ENCODE measurements around the gene SYNGR2.
A peak's percentile ranks its signal among the peaks of the same experiment; 100 is the strongest.

SYNGR2 gene

DNA sequence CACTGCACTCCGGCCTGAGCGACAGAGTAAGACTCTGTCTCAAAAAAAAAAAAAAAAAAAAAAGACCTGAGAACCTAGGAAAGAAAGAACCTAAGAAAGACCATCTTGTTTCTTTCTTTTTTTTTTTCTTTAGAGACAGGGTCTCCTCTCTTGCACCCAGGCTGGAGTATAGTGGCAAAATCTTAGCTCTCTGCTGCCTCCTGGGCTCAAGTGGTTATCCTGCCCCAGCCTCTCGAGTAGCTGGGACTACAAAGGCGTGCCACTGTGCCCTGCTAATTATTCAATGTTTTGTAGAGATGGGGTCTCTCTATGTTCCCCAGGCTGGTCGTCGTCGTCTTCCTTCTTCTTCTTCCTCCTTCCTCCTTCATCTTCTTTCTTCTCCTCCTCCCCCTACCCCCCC is 37.9 kb downstream of the SYNGR2 start:
- DNase-seq = no peak

DNA sequence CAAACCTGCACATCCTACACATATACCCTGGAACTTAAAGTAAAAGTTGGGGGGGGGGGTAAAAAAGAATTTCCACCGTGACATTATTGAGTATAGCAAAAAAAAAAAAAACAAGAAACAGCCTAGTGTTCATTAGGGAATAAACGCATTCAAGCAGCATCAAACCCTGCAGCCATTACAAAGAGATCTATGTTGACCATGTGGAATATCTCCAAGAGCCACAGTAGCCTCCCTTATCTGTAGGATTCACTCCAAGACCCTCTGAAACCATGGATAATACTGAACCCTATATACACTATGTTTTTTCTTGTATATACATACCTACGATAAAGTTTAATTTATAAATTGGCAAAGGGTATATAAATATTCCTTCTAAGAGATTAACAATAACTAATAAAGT is 40.1 kb downstream of the SYNGR2 start:
- DNase-seq = no peak

GRCh38 chr17:78210111-78210510 is 41.7 kb downstream of the SYNGR2 start:
- no peak for DNase-seq

- DNase-seq = no peak
Observed at GRCh38 chr17:78211032-78211431, 42.7 kb downstream of the SYNGR2 start.

GRCh38 chr17:78214016-78214705 is 45.8 kb downstream of the SYNGR2 start, which contains the start of gene BIRC5:
BIRC5 (plus strand) TSS chr17:78214253; CDS start chr17:78214317, 64 bp downstream.
- DNase-seq = peak; percentile 47

GRCh38 chr17:78214706-78215061 is 46.3 kb downstream of the SYNGR2 start:
- no peak for DNase-seq

GRCh38 chr17:78219396-78220150 is 51.2 kb downstream of the SYNGR2 start:
- DNase-seq = no peak

All from DMS79 (cell line).